Chondrocyte (in vitro differentiated cells): ENCODE measurements around the gene SNX9. TPM values are rescaled to one million over a fixed set of nuclear protein-coding genes. Genes with fewer than 3 reads are reported as not detected.
"Not testable (repeated sequence)": the region's sequence is repeated elsewhere in the genome, so short reads cannot be mapped to it uniquely, and the experiment has no call there.

Experiments used
- DNase-seq: peaks from one replicate; pipeline ENCODE4 v3.0.0; 2021; ENCODE audit warnings: mixed read lengths, low spot score
- H3K27ac Mint-ChIP-seq: one replicate; pipeline ENCODE4 v1.8.0; 2021; ENCODE audit warnings: mild to moderate bottlenecking, moderate library complexity, mixed read lengths; ENCODE audit not compliant: unreplicated experiment
- H3K27me3 Mint-ChIP-seq: 2 replicates; pipeline ENCODE4 v1.8.0; 2021; ENCODE audit warnings: low read depth, mixed read lengths
- H3K36me3 Mint-ChIP-seq: 2 replicates; pipeline ENCODE4 v1.8.0; 2021; ENCODE audit warnings: low read depth, mixed read lengths
- H3K4me1 Mint-ChIP-seq: 2 replicates; pipeline ENCODE4 v1.8.0; 2021; ENCODE audit warnings: low read depth, mild to moderate bottlenecking, mixed read lengths
- H3K4me3 Mint-ChIP-seq: one replicate; pipeline ENCODE4 v1.8.0; 2021; ENCODE audit warnings: mild to moderate bottlenecking, moderate library complexity, mixed read lengths; ENCODE audit not compliant: unreplicated experiment
- H3K9me3 Mint-ChIP-seq: 2 replicates; pipeline ENCODE4 v1.8.0; 2021; ENCODE audit warnings: low read depth, mixed read lengths
- CTCF ChIP-seq: fragments of 200-600 bp; sonication (generic); IDR thresholded peaks from 2 replicates; pipeline ENCODE4 v1.5.0; 2021; ENCODE audit warnings: antibody characterized with exemption, mild to moderate bottlenecking, moderate library complexity
- total RNA-seq: library from RNA; stranded (reverse); gene quantifications from 3 replicates; pipeline ENCODE4 v1.2.1, GENCODE V29; 2021

The SNX9 gene
- total RNA-seq, 1 donor from 2014 or later: 43.9 TPM

- DNase-seq: no peak
- Mint-ChIP-seq H3K4me3 (no peak overlapping the region), H3K36me3 (no peaks in the 10 kb centered on the region), H3K9me3 (no peaks in the 10 kb centered on the region), H3K27me3 (no peaks in the 10 kb centered on the region), H3K4me1 (no peaks in the 10 kb centered on the region), H3K27ac (no peak overlapping the region)
- TF ChIP-seq CTCF: no peak
Measured at GRCh38 chr6:157792671-157793070, 30.4 kb upstream of the SNX9 start.

GRCh38 chr6:157794012-157794411, 29.0 kb upstream of the SNX9 start:
- H3K27me3 Mint-ChIP-seq, H3K36me3 Mint-ChIP-seq, DNase-seq, H3K9me3 Mint-ChIP-seq, H3K4me3 Mint-ChIP-seq, H3K4me1 Mint-ChIP-seq, H3K27ac Mint-ChIP-seq: not testable (repeated sequence)

GRCh38 chr6:157795841-157796240, 27.2 kb upstream of the SNX9 start:
- DNase-seq: no peak
- Mint-ChIP-seq H3K9me3 (no peaks in the 10 kb centered on the region), H3K4me1 (peaks cover 3% of the 10 kb centered on the region), H3K27ac (no peak overlapping the region), H3K36me3 (no peaks in the 10 kb centered on the region), H3K4me3 (no peak overlapping the region), H3K27me3 (no peaks in the 10 kb centered on the region)
- TF ChIP-seq CTCF: no peak

GRCh38 chr6:157798851-157799250, 24.2 kb upstream of the SNX9 start:
- TF ChIP-seq CTCF: no peak
- Mint-ChIP-seq H3K9me3 (no peaks in the 10 kb centered on the region), H3K4me3 (no peak overlapping the region), H3K27me3 (no peaks in the 10 kb centered on the region), H3K36me3 (no peaks in the 10 kb centered on the region), H3K4me1 (peaks cover 17% of the 10 kb centered on the region), H3K27ac (no peak overlapping the region)
- no peak for DNase-seq

- H3K9me3 Mint-ChIP-seq, DNase-seq, H3K27ac Mint-ChIP-seq, H3K4me3 Mint-ChIP-seq, H3K27me3 Mint-ChIP-seq, H3K36me3 Mint-ChIP-seq: not testable (repeated sequence)
- H3K4me1 Mint-ChIP-seq: peaks cover 21% of the 10 kb centered on the region
Measured at GRCh38 chr6:157799561-157799960, 23.5 kb upstream of the SNX9 start.

GRCh38 chr6:157800420-157801237, 22.4 kb upstream of the SNX9 start:
- no peak for DNase-seq
- Mint-ChIP-seq H3K4me3 (no peak overlapping the region), H3K4me1 (peaks cover 21% of the 10 kb centered on the region), H3K9me3 (no peaks in the 10 kb centered on the region), H3K27ac (no peak overlapping the region), H3K27me3 (no peaks in the 10 kb centered on the region), H3K36me3 (no peaks in the 10 kb centered on the region)
- TF ChIP-seq CTCF: no peak
